Bronchial epithelial cell (primary cell): ENCODE data around the gene CPB2. TPM values are rescaled to one million over a fixed set of nuclear protein-coding genes. Genes with fewer than 3 reads are reported as not detected.

Source experiments
- DNase-seq: peaks from one replicate; pipeline ENCODE4 v3.0.0-alpha.2; 2010; ENCODE audit warnings: low read depth
- FAIRE-seq: peaks from 2 replicates; lab custom pipeline; 2011; peaks lifted over from hg19 to GRCh38; lab: Jason Lieb, UNC
- H3K27me3 ChIP-seq: 2 replicates; pipeline ENCODE4 v1.5.1; 2011; ENCODE audit warnings: low read length; ENCODE audit not compliant: control insufficient read depth, insufficient read depth
- H3K36me3 ChIP-seq: 2 replicates; pipeline ENCODE4 v1.5.1; 2011; ENCODE audit warnings: low read length; ENCODE audit not compliant: control insufficient read depth, insufficient read depth
- H3K4me3 ChIP-seq: 2 replicates; pipeline ENCODE4 v1.5.1; 2011; ENCODE audit warnings: mild to moderate bottlenecking, low read depth, low read length, control low read depth
- total RNA-seq: library from RNA; depleted of rRNA; stranded (reverse); fragments of >200 nt; gene quantifications from 2 replicates; pipeline ENCODE4 v1.2.1, GENCODE V29; 2014
- TF ChIP-seq, protein P1 (sequence below): IDR thresholded peaks from 2 replicates; pipeline ENCODE4 v1.5.1; 2011; ENCODE audit warnings: mild to moderate bottlenecking, moderate library complexity, low read length, control low read depth, inconsistent platforms; ENCODE audit not compliant: insufficient read depth, severe bottlenecking

The CPB2 gene
- total RNA-seq, 1 donor from 2014 or later, result not detected

DNA sequence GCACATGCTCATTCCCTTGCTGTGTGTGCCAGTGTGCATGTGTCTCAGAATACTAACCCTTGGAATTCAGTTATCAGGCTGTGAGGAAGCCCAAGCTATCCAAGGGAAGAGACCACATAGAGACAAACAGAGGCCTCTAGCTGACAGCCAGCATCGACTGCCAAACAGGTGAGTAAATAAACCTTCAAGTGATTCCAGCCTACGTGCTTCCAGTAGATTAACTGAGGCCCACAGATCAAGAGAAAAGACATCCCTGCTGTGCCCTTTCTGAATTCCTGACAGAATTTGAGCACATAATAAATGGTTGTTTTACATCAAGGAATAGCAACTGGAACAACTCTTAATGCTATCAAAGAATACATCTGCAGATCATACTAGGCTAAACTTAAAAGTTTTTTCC lies 69.8 kb downstream of the CPB2 start:
- peaks cover 4% of the 10 kb centered on the region for H3K36me3 ChIP-seq
- no peak overlapping the region for H3K4me3 ChIP-seq
- DNase-seq (no peak), FAIRE-seq (no peak)
- H3K27me3 ChIP-seq, result no peaks in the 10 kb centered on the region
- TF ChIP-seq, protein P1, sequence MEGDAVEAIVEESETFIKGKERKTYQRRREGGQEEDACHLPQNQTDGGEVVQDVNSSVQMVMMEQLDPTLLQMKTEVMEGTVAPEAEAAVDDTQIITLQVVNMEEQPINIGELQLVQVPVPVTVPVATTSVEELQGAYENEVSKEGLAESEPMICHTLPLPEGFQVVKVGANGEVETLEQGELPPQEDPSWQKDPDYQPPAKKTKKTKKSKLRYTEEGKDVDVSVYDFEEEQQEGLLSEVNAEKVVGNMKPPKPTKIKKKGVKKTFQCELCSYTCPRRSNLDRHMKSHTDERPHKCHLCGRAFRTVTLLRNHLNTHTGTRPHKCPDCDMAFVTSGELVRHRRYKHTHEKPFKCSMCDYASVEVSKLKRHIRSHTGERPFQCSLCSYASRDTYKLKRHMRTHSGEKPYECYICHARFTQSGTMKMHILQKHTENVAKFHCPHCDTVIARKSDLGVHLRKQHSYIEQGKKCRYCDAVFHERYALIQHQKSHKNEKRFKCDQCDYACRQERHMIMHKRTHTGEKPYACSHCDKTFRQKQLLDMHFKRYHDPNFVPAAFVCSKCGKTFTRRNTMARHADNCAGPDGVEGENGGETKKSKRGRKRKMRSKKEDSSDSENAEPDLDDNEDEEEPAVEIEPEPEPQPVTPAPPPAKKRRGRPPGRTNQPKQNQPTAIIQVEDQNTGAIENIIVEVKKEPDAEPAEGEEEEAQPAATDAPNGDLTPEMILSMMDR, result no peak

DNA sequence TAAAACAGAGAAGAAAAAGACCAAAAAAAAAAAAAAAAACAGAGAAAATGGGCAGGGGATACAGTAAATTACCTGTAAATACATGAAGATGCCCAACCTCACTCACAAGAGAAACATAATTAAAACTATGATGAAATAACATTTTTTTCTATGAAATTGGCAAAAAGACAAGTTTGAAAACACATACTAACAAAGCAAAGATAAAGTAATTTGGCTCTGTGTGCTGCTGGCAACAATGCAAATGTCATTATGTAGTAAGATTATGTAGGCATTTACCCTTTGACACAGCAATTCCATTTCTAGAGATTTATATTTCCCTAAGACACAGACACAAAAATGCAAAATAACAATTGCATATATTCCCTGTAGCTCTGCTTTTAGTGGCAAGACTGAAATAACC lies 72.5 kb downstream of the CPB2 start:
- peaks cover 1% of the 10 kb centered on the region for H3K36me3 ChIP-seq
- no peak for FAIRE-seq
- no peaks in the 10 kb centered on the region for H3K27me3 ChIP-seq
- TF ChIP-seq, protein P1, result no peak
- DNase-seq, result no peak
- H3K4me3 ChIP-seq, result no peak overlapping the region

DNA sequence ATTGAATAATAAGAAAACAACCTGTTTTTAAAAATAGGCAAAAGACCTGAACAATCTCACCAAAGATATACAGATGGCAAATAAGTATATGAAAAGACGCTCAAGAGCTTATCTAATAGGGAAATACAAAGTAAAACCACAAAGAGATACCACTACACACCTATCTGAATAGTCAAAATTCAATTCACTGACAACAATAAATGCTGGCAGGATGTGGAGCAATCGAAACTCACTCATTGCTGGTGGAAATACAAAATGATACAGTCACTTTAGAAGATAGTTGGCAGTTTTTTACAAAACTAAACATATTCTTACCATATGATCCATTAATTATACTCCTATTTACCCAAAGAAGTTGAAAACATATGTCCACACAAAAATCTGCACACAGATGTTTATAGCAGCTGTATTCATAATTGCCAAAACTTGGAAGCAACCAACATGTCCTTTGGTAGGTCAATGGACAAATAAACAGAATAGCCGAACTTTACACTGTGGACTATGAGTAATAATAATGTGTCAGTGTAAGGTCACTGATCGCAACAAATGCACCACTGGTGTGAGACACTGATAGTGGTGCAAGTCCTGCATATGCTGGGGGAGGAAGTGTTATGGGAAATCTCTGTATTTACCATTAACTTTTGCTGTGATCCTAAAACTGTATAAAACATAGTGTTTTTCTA lies 73.1 kb downstream of the CPB2 start:
- Histone ChIP-seq H3K4me3 (no peak overlapping the region), H3K27me3 (no peaks in the 10 kb centered on the region), H3K36me3 (peaks cover 1% of the 10 kb centered on the region)
- DNase-seq (no peak), FAIRE-seq (no peak)
- TF ChIP-seq, protein P1, result no peak

DNA sequence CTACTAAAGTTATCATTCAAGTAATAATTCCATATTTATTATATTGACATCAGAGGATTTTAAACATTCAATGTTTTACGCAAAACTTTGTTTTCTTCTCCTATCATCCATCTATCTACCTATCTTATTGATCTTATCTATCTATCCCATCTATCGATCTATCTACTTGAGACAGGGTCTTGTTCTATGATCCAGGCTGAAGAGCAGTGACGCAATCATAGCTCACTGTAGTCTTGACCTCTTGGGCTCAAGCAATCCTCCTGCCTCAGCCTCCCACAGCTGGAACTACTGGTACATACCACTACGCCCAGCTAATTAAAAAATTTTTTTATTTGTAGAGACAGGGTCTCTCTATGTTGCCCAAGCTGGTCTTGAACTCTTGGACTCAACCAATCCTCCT lies 79.7 kb downstream of the CPB2 start:
- TF ChIP-seq, protein P1, result no peak
- peaks cover 1% of the 10 kb centered on the region for H3K36me3 ChIP-seq
- DNase-seq (no peak), FAIRE-seq (no peak)
- no peak overlapping the region for H3K4me3 ChIP-seq
- H3K27me3 ChIP-seq, result no peaks in the 10 kb centered on the region

DNA sequence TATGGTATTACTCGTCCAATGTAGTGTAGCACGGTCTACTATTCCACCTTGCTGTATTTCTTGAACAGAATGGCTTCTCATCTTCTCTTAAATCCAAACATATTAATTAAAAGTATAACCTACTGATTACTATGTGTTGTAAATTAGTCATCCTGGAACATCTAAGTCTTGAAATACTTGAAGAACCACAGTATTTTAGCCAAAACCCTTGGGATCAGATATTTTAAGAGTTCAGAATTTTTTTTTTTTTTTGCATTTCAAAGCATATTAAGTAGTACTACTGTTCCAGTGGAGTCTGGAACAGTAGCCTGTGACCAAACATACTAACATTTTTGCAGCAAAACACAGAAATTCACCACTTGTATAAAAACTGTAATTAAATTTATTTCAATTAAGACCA lies 82.4 kb downstream of the CPB2 start:
- no peak for DNase-seq
- Histone ChIP-seq H3K4me3 (no peak overlapping the region), H3K36me3 (peaks cover 4% of the 10 kb centered on the region), H3K27me3 (no peaks in the 10 kb centered on the region)
- TF ChIP-seq, protein P1, result no peak
- no peak for FAIRE-seq

DNA sequence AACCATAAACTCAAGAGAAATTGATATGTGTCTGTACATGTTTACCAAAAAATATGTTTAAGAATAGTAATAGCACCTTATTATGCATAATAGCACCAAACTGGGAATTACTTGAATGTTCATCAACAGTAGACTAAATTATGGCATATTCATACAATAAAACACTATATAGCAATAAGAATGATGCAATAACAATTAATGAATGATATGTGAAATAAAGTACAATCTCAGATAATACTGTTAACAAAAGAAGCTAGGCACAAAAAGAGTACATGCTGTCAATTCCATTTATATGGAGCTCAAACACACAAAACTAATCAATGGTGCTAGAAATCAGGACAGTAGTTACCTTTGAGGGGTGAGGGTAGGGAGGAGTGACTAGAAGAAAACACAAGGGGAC lies 88.6 kb downstream of the CPB2 start:
- H3K4me3 ChIP-seq, result no peak overlapping the region
- no peaks in the 10 kb centered on the region for H3K27me3 ChIP-seq
- peaks cover 6% of the 10 kb centered on the region for H3K36me3 ChIP-seq
- no peak for DNase-seq
- TF ChIP-seq, protein P1, result no peak
- no peak for FAIRE-seq
